Heart left ventricle (tissue), 13 donors: ENCODE results near the gene OR5D16.

Experiments
- CTCF ChIP-seq, 12 donors: fragments of 200-600 bp; sonication (generic) in 4 of 12; IDR thresholded peaks; one replicate each; pipeline versions ENCODE4 v1.5.0 to v1.8.0; 2018 to 2022; ENCODE audit warnings: antibody characterized with exemption in 12 of 12, mild to moderate bottlenecking in 5 of 12
- POLR2A ChIP-seq, 2 donors: fragments of 450-650 bp; IDR thresholded peaks; one replicate each; pipeline ENCODE4 v1.6.1; 2017; ENCODE audit warnings: antibody characterized with exemption in 2 of 2, mild to moderate bottlenecking in 2 of 2, moderate library complexity in 2 of 2
- donor health status: ischemic (EF 13 %, LVEDD 7.1; RV severe dilation, severe dysfunction).
- donor health status: DM: no; HTN: yes; CAD: no.
- donor health status: DM: no; HTN: no; CAD: no.
- donor health status: ischemic (EF 25% LVEDD 6.9; RV normal size, moderate dysfunction).
- donor health status: ischemic (EF 25% LVEDD 5.7; RV mildly dilated, moderate dysfunction).
- donor health status: ischemic (EF 35%, LVEDD 5.7; RV mildly dilated, moderate dysfunction).
- donor health status: nonischemic (EF 11% LVEDD 7.7; RV severe dilation, severe dysfunction).
- donor health status: DM: yes; HTN: yes; CAD: no.
- donor health status: PGD.
- donor health status: ischemic (EF 29% LVEDD 5.4; RV normal size, mild dysfunction).
- donor health status: nonischemic (EF 23%, LVEDD 6.1; RV moderate dilation, normal function).

- TF ChIP-seq CTCF (IDR thresholded peaks at IDR 0.05) (no peak), POLR2A (IDR thresholded peaks at IDR 0.05) (no peak)
Observed at GRCh38 chr11:55847453-55847852, 8.9 kb downstream of the OR5D16 start.
